GM06990 (cell line): ENCODE measurements around the gene EDC3.
"Not testable (repeated sequence)": the region's sequence is repeated elsewhere in the genome, so short reads cannot be mapped to it uniquely, and the experiment has no call there.

Experiments
- DNase-seq: peaks from one replicate; pipeline ENCODE4 v3.0.0-alpha.2; 2011; ENCODE audit not compliant: insufficient read length; ENCODE audit errors: extremely low read depth
- H3K27me3 ChIP-seq: replicated peaks from 2 replicates; pipeline ENCODE4 v1.6.0; 2011; ENCODE audit warnings: low read length; ENCODE audit not compliant: control insufficient read depth, insufficient read depth
- H3K36me3 ChIP-seq: 2 replicates; pipeline ENCODE4 v1.5.1; 2011; ENCODE audit warnings: low read length; ENCODE audit not compliant: control insufficient read depth, insufficient read depth
- H3K4me3 ChIP-seq: replicated peaks from 2 replicates; pipeline ENCODE4 v1.5.1; 2011; ENCODE audit warnings: low read depth, mild to moderate bottlenecking, control low read depth, low read length
- TF ChIP-seq, protein P1 (sequence below): IDR thresholded peaks from 2 replicates; pipeline ENCODE4 v1.5.1; 2011; ENCODE audit warnings: low read length, control low read depth, mild to moderate bottlenecking, inconsistent platforms; ENCODE audit not compliant: insufficient read depth, poor library complexity, severe bottlenecking

EDC3 gene

GRCh38 chr15:74663303-74664027 lies 32.4 kb downstream of the EDC3 start:
- H3K4me3 ChIP-seq, result no peak overlapping the region
- no peak for DNase-seq
- TF ChIP-seq, protein P1, sequence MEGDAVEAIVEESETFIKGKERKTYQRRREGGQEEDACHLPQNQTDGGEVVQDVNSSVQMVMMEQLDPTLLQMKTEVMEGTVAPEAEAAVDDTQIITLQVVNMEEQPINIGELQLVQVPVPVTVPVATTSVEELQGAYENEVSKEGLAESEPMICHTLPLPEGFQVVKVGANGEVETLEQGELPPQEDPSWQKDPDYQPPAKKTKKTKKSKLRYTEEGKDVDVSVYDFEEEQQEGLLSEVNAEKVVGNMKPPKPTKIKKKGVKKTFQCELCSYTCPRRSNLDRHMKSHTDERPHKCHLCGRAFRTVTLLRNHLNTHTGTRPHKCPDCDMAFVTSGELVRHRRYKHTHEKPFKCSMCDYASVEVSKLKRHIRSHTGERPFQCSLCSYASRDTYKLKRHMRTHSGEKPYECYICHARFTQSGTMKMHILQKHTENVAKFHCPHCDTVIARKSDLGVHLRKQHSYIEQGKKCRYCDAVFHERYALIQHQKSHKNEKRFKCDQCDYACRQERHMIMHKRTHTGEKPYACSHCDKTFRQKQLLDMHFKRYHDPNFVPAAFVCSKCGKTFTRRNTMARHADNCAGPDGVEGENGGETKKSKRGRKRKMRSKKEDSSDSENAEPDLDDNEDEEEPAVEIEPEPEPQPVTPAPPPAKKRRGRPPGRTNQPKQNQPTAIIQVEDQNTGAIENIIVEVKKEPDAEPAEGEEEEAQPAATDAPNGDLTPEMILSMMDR, result no peak
- no peaks in the 10 kb centered on the region for H3K27me3 ChIP-seq
- H3K36me3 ChIP-seq, result no peaks in the 10 kb centered on the region

DNA sequence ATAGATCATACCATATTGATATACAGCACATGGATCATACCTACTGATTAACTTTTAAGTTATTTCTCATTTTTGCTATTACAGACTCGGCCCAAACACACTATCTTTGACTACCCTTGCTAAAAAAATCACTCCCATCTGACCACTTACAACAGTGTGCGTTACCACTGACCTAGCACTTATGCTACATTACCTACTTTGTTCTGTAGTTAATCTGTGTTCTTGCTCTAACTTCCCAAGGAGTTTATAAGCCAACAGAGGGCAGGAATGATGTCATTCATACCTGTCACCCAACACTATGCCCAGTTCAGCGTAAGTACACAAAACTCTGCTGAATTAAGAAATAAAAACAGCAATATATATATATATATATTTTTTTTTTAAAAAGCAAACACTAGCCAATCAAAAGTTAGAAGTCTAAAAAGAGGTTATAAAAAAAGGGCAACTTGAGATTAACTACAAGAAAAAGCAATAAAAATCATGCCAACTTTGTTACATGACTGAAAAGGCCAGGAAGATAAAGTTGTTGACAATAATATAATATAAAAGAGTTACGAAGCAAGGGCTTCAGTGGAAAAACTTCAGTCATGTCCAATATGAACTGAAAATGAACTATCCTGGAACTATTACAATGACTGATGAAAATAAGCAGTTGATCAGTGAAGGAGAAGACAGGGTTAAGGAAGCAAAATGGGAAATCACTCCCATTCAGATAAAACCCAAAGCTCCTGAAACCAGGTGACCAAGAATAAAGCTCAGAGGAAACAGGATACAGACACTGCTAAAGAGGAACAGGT lies 33.6 kb downstream of the EDC3 start:
- H3K4me3 ChIP-seq, result no peak overlapping the region
- no peak for DNase-seq
- TF ChIP-seq, protein P1, result no peak
- no peaks in the 10 kb centered on the region for H3K27me3 ChIP-seq
- H3K36me3 ChIP-seq, result no peaks in the 10 kb centered on the region

DNA sequence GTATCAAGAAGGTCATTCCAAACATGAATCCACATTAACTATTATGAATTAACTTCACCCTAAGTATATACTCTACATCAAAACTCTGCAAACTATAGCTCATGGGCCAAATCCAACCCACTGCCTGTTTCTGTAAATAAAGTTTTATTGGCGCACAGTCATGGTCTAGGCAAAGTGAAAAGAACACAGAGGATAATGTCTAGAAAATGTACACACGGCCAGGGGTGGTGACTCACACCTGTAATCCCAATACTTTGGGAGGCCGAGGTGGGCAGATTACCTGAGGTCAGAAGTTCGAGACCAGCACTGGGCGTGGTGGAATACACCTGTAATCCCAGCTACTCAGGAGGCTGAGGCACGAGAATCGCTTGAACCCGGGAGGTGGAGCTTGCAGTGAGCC lies 34.5 kb downstream of the EDC3 start:
- DNase-seq, result not testable (repeated sequence)

GRCh38 chr15:74657846-74658245 lies 38.0 kb downstream of the EDC3 start:
- H3K36me3 ChIP-seq, result no peaks in the 10 kb centered on the region; the same call in 1 of the 2 replicates
- H3K4me3 ChIP-seq, result no peak overlapping the region
- no peak for DNase-seq
- H3K27me3 ChIP-seq, result no peaks in the 10 kb centered on the region
- TF ChIP-seq, protein P1, result no peak

More for the DNA sequence above, 34.5 kb downstream of the EDC3 start:
- H3K4me3 ChIP-seq, H3K36me3 ChIP-seq, H3K27me3 ChIP-seq: not testable (repeated sequence)

DNA sequence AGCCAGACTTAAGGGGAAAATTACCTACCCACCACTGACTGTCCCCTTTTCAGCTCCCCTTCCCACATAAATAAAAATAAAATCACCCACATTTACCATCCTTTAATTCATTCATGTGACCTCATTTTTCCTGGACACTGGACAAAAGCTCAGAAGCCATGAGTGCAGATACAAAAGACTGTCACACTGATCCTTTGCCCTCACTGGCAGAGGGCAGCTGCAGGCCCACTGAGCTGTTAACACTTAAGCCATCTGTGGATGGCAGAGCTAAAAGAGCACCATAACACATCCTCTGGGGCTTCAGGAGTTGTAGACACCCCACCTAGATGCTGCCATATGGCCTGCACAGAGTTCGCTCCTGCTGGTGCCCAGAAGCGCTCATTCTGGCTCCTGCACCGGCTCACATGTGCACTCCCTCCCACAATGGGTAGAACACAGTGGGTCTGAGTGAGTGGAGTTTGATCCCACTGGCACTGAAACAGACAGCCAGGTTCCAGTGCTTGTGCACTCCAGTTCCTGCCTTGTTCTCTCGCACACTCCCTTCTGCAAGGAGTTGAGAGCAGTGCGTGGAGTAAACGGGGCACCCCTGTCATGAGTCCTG lies 38.8 kb downstream of the EDC3 start:
- no peaks in the 10 kb centered on the region for H3K27me3 ChIP-seq
- DNase-seq, result no peak
- H3K36me3 ChIP-seq, result no peaks in the 10 kb centered on the region; the same call in 1 of the 2 replicates

DNA sequence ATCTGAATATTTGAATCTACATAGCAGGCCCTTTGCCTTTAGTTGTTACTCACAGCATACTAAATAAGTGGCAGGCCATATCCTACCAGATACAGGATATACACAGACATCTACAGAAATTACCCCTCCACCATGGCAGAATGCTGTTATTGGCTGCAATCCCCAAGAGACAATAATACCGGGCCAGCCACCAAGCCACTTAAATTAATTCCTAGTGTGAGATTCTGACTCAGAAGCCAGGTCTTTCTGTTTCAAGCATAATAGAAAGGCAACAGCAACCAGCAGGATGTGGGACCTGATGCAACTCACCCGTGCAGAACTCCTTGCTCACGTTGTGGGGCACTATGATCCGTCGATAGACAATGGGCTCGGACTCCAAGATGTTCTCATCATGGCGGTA lies 40.4 kb downstream of the EDC3 start:
- peak; percentile 18 for DNase-seq
- H3K27me3 ChIP-seq, result no peaks in the 10 kb centered on the region
- TF ChIP-seq, protein P1, result no peak
- H3K4me3 ChIP-seq, result no peak overlapping the region
- H3K36me3 ChIP-seq, result no peaks in the 10 kb centered on the region; the same call in 1 of the 2 replicates

More for the DNA sequence above, 38.8 kb downstream of the EDC3 start:
- TF ChIP-seq, protein P1, result no peak
- H3K4me3 ChIP-seq, result no peak overlapping the region
